ENCODE measurements around the gene C1orf105. TPM values are rescaled to one million over a fixed set of nuclear protein-coding genes. Genes with fewer than 3 reads are reported as not detected.
A peak's percentile ranks its signal among the peaks of the same experiment; 100 is the strongest.

Gene C1orf105
- total and polyA plus RNA-seq, 10 of the 15 experiments (the other 5 are each of a cell fraction or from before 2014, with no cell fraction given): not detected

DNA sequence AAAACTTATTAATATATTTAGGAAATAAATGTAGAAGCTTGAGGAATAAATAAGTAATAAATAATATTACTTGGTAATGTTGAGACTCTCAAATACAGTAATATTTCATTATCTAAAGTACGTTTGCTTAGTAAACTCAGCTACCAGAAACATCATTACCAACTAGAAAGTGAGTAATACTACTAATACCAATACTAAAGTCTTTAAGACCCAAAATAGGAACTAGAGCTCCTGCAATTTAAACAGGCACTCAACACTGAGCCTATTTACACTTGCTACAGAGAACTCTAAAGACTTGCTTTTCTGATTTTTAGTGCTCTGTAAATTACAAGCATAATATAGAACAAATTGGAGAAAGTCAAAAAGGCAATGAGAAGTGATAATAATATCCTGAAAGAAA lies 13.5 kb upstream of the C1orf105 start:
- ATAC-seq (peak; percentile 75), FAIRE-seq (no peak), DNase-seq (ENCODE audit: low read depth, low spot score) (no peak)
- RAD21 ChIA-PET (ENCODE audit: unreplicated experiment): interaction anchor here (0.9 kb wide), 1 partner anchor 404 kb away, joined by 4 read pairs; no protein-coding TSS in a partner anchor
- Histone ChIP-seq H3K9me3 (replicated peaks; ENCODE audit: control insufficient read depth, insufficient read depth, low read length) (no peaks in the 10 kb centered on the region), H3K4me1 (ENCODE audit: control insufficient read depth, insufficient read depth, low read length) (no peaks in the 10 kb centered on the region), H3K4me3 (no peak overlapping the region), H3K9ac (ENCODE audit: control insufficient read depth, insufficient read depth, low read length) (no peak overlapping the region), H2AFZ (ENCODE audit: control insufficient read depth, low read depth, low read length) (no peak overlapping the region), H4K20me1 (ENCODE audit: control insufficient read depth, insufficient read depth) (no peaks in the 10 kb centered on the region), H3K36me3 (ENCODE audit: control insufficient read depth in 2 of 2, insufficient read depth in 2 of 2, low read length in 1 of 2) (no peaks in the 10 kb centered on the region), H3K4me2 (ENCODE audit: control insufficient read depth, insufficient read depth) (no peak overlapping the region), H3K27me3 (replicated peaks in 1 of 2; ENCODE audit: control insufficient read depth in 2 of 2, insufficient read depth in 2 of 2, low read length in 1 of 2) (no peaks in the 10 kb centered on the region), H3K27ac (ENCODE audit: control insufficient read depth, insufficient read depth) (no peak overlapping the region), H3K79me2 (ENCODE audit: control insufficient read depth, insufficient read depth, low read length) (no peaks in the 10 kb centered on the region)
- SMC1A ChIA-PET (ENCODE audit: uncharacterized antibody, unreplicated experiment): interaction anchor here (0.9 kb wide), 1 partner anchor 262 kb away, joined by 4 read pairs; no protein-coding TSS in a partner anchor
- BruUV-seq (replicated peaks): no TSS peak
- 4% methylated on average over 1 of the region's 1 CpG for WGBS (ENCODE audit: insufficient coverage, insufficient replicate concordance, low lambda C conversion rate, missing lambda C conversion rate)
- CTCF ChIA-PET: interaction anchor here (2.3 to 9.8 kb wide), 2 partner anchors 9 to 405 kb away, joined by 7 to 47 read pairs; no protein-coding TSS in a partner anchor
- in situ Hi-C loops (cut with MboI) (no loop called here), intact Hi-C loops (cut with micrococcal nuclease; ENCODE audit: unreplicated experiment) (no loop called here)
- POLR2A ChIA-PET: no interaction called here
- TF ChIP-seq ZNF207 (IDR thresholded peaks at IDR 0.05; ENCODE audit: borderline replicate concordance) (no peak), JUNB (IDR thresholded peaks at IDR 0.05) (0 out of 2 replicates have a peak, but pooled peaks have one; percentile 28)

DNA sequence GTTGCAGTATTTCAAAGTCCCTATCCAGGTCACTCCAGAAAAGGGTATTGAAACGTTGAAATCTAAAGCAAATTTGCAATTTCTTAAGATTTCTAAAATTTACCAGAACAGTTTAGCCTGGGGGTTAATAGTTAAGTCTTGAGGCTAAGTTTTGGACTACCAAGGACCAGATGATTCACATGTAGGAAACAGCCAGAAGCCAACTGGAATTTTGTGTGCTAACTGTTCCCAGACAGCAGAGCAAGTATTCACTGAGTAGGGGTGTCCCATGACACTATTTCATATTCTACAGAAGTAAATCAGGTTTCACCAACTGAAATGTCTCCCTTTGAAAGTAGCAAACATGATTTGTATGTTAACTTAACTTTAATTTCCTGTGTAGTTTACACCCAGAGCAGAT lies 11.5 kb upstream of the C1orf105 start:
- no peak overlapping the region for H3K27ac ChIP-seq (ENCODE audit: control insufficient read depth, insufficient read depth)
- no TSS peak for BruUV-seq (replicated peaks)
- in situ Hi-C loops (cut with MboI): no loop called here
- CTCF ChIA-PET: interaction anchor here (0.7 to 1.5 kb wide), 2 partner anchors 9 to 12 kb away, joined by 3 to 4 read pairs; partner anchors contain the start of gene C1orf105
- 0% methylated on average over 1 of the region's 1 CpG for WGBS (ENCODE audit: insufficient coverage, insufficient replicate concordance, low lambda C conversion rate, missing lambda C conversion rate)
- DNase-seq (ENCODE audit: low read depth, low spot score) (no peak), FAIRE-seq (no peak), ATAC-seq (no peak)
- SMC1A ChIA-PET (ENCODE audit: uncharacterized antibody, unreplicated experiment): interaction anchor here (0.6 to 2.1 kb wide), 6 partner anchors 9 to 597 kb away, joined by 3 to 5 read pairs (median 4); partner anchors contain the start of gene C1orf105
- no peaks in the 10 kb centered on the region for H4K20me1 ChIP-seq (ENCODE audit: control insufficient read depth, insufficient read depth)
- no peaks in the 10 kb centered on the region for H3K79me2 ChIP-seq (ENCODE audit: control insufficient read depth, insufficient read depth, low read length)
- no peak overlapping the region for H3K4me2 ChIP-seq (ENCODE audit: control insufficient read depth, insufficient read depth)
- no peak overlapping the region for H2AFZ ChIP-seq (ENCODE audit: control insufficient read depth, low read depth, low read length)
- H3K4me1 ChIP-seq (ENCODE audit: control insufficient read depth, insufficient read depth, low read length): no peaks in the 10 kb centered on the region
- POLR2A ChIA-PET: no interaction called here
- H3K27me3 ChIP-seq (replicated peaks in 1 of 2; ENCODE audit: control insufficient read depth in 2 of 2, insufficient read depth in 2 of 2, low read length in 1 of 2): no peaks in the 10 kb centered on the region
- H3K9ac ChIP-seq (ENCODE audit: control insufficient read depth, insufficient read depth, low read length): no peak overlapping the region
- H3K36me3 ChIP-seq (ENCODE audit: control insufficient read depth in 2 of 2, insufficient read depth in 2 of 2, low read length in 1 of 2): no peaks in the 10 kb centered on the region
- H3K9me3 ChIP-seq (replicated peaks; ENCODE audit: control insufficient read depth, insufficient read depth, low read length): no peaks in the 10 kb centered on the region
- intact Hi-C loops (cut with micrococcal nuclease; ENCODE audit: unreplicated experiment): no loop called here
- no peak overlapping the region for H3K4me3 ChIP-seq
- RAD21 ChIA-PET (ENCODE audit: unreplicated experiment): interaction anchor here (2.1 kb wide), 1 partner anchor 406 kb away, joined by 5 read pairs; no protein-coding TSS in a partner anchor
- TF ChIP-seq NR2C2 (IDR thresholded peaks at IDR 0.05; ENCODE audit: borderline replicate concordance, control insufficient read depth, insufficient read length, low read depth) (no peak), MEF2A (IDR thresholded peaks at IDR 0.05; ENCODE audit: insufficient read depth, low read depth, low read length) (no peak), SMC3 (IDR thresholded peaks at IDR 0.05; ENCODE audit: borderline replicate concordance, low read length) (no peak), GABPA (IDR thresholded peaks at IDR 0.05; ENCODE audit: low read depth) (no peak), ZNF24 (IDR thresholded peaks at IDR 0.05) (no peak), SMAD1 (IDR thresholded peaks at IDR 0.05; ENCODE audit: low read depth, partially characterized antibody) (no peak), RBBP5 (conservative IDR thresholded peaks at IDR 0.05) (no peak)
- TF ChIP-seq, protein P1, sequence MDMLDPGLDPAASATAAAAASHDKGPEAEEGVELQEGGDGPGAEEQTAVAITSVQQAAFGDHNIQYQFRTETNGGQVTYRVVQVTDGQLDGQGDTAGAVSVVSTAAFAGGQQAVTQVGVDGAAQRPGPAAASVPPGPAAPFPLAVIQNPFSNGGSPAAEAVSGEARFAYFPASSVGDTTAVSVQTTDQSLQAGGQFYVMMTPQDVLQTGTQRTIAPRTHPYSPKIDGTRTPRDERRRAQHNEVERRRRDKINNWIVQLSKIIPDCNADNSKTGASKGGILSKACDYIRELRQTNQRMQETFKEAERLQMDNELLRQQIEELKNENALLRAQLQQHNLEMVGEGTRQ (IDR thresholded peaks at IDR 0.05; ENCODE audit: borderline replicate concordance, low read depth, low read length): no peak
- TF ChIP-seq, protein P2, sequence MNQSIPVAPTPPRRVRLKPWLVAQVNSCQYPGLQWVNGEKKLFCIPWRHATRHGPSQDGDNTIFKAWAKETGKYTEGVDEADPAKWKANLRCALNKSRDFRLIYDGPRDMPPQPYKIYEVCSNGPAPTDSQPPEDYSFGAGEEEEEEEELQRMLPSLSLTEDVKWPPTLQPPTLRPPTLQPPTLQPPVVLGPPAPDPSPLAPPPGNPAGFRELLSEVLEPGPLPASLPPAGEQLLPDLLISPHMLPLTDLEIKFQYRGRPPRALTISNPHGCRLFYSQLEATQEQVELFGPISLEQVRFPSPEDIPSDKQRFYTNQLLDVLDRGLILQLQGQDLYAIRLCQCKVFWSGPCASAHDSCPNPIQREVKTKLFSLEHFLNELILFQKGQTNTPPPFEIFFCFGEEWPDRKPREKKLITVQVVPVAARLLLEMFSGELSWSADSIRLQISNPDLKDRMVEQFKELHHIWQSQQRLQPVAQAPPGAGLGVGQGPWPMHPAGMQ (IDR thresholded peaks at IDR 0.05; ENCODE audit: borderline replicate concordance): no peak
- TF ChIP-seq, protein P3, sequence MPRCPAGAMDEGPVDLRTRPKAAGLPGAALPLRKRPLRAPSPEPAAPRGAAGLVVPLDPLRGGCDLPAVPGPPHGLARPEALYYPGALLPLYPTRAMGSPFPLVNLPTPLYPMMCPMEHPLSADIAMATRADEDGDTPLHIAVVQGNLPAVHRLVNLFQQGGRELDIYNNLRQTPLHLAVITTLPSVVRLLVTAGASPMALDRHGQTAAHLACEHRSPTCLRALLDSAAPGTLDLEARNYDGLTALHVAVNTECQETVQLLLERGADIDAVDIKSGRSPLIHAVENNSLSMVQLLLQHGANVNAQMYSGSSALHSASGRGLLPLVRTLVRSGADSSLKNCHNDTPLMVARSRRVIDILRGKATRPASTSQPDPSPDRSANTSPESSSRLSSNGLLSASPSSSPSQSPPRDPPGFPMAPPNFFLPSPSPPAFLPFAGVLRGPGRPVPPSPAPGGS (IDR thresholded peaks at IDR 0.05; ENCODE audit: borderline replicate concordance, insufficient read depth, low read depth, low read length, poor library complexity, severe bottlenecking): no peak

All from GM12878 (cell line).